Right lung (tissue), 5 donors: ENCODE results near the gene ACAN. TPM values are rescaled to one million over a fixed set of nuclear protein-coding genes. Genes with fewer than 3 reads are reported as not detected.
A peak's percentile ranks its signal among the peaks of the same experiment; 100 is the strongest.

ENCODE experiments used
- DNase-seq, 2 donors: peaks; one replicate each; pipeline ENCODE4 v3.0.0-alpha.2; 2013
- polyA plus RNA-seq, 5 donors: library from polyadenylated mRNA; unstranded; fragments of 120-200 nt; gene quantifications; one replicate each; pipeline versions ENCODE4 v1.2.1 to v1.2.3, GENCODE V29; 2013; ENCODE audit warnings: inconsistent platforms in 1 of 5, low replicate concordance in 1 of 5; ENCODE audit not compliant: insufficient read length in 5 of 5, insufficient read depth in 1 of 5

The ACAN gene
- polyA plus RNA-seq, 5 donors: 0.56 to 0.91 (median 0.83) TPM

GRCh38 chr15:88800738-88801137, 2.5 kb upstream of the ACAN start:
- no peak for DNase-seq

GRCh38 chr15:88802250-88802990, 816 bp upstream of the ACAN start:
- no peak for DNase-seq

- DNase-seq: no peak
These were observed 320 bp upstream of the ACAN start for GRCh38 chr15:88802991-88803240.

DNA sequence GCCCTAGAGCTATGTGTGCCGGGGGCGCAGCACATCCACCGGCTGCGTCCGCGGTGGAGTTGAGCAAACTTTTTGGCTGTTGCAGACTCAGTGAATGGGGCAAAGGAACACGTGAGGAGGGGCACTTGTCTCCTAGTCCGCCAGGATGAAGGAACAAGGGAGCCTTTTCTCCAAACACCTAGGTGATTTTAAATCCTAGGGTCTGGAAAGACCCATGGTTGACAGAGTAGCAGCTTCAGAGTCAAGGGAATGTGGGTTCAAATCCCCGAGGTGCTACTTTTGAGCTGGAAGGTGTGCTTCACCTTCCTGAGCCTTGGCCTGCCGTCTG, 648 bp downstream of the ACAN start:
- DNase-seq: no peak

DNA sequence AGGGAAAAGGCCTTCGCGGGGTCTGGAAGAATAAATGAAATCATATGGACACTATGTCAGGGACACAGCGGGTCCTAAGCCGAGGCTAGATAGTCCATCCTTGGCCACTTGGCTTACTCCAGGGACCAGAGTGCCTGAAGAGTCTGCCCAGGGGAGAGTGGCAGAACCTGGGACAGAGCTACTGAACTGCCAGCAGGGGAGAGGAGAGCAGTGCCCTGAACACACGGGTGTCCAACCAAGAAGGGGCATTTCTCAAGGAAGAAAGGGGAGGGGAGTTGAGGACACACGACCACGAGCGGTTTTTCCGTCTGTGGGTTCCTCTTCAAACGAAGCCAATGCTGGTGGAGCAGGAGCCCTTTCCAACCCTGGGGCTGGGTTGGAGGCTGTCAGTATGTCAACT, 1.0 kb downstream of the ACAN start:
- no peak for DNase-seq

DNA sequence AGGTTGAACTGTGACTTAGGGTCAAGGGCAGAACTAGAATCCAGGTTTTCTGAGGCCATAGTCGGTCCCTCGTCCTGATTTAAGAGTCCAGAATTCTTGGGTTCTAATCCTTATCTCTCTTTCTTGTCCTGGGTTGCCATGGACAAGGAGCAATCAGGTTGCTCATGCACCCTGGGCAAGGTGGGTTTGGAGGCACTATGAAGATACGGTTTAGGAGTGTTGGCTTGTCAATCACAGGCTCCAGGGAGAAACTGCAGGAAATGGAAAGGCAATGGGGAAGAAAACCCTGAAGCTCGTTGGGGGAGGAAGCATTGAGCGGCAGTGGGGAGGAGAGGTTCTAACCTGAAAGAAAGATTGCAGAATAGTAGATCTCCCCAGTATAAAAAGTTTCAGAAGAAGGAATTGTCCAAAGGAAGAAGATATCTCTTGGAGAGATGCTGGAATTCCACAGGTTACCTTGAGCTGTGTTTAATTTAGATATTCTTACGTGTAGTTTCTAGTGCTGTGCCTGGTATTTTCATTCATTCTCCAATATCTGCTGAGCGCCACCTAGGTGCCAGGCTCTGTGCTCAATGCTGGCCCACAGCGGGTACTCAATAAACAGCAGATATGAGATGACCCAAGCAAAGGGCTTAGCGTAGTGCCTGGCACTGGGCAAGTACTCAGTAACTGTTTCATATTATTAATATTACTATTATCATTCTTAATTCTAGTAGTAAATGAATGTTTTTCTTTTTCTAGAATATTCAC, 2.0 kb downstream of the ACAN start:
- no peak for DNase-seq

DNA sequence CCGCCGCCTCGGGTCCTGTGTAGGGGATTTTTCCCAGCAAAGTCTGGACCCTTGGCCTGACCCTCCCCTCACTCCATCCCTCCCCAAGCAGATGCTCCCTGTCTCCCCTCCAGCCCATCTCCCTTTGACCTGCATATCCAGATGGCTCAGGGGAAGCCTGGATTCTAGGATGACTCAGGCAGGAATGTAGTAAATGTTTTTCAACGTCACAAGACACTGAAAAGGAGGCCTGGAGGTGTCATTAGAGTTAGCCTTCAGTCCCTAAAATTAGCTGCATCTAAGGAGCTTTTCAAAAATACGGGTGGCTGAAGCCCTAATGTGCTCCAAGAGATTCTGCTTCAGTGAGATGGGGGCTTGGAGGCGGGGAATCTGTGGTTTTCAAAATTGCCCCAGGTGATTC, 7.2 kb downstream of the ACAN start:
- DNase-seq: no peak

DNA sequence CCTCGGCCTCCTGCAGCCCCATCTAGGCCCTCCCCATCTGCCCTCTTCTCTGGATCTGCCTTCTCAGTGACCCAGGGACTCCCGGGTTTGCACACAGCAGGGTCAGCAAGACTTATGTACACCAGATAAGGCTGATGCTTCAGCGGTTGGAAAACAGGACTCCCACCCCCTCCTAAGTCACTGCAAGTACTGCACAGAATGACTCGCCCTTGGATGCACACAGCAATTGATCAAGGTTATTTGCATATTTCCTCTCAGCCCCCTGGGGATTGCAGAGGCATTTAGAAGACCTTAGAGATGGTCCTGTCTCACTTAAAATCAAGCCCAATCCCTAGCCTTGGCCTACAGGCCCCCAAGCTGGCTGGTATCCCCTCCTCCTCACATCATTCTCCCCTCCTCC, 8.9 kb downstream of the ACAN start:
- DNase-seq: no peak

DNA sequence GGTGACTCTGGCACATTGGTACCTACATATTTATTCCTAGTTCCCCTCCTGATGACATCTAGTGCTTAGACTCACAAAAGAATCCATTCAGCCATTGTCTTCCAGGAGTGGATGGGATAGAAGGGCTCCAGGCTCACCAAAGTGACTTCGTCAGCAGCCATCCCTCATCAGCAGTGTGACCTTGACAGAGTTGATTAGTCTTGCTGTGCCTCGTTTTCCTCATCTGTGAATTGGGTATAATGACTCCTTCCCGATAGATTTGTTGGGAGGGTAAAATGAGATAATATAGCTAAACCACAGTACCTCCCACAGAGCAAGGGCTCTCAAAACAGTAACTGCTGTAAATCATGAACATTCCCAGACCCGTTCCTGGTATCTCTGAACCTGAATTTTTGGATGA, 10.7 kb downstream of the ACAN start:
- no peak for DNase-seq

- DNase-seq: no peak
These were observed 11.2 kb downstream of the ACAN start for GRCh38 chr15:88814393-88814792.

- no peak for DNase-seq
These were observed 15.7 kb downstream of the ACAN start for GRCh38 chr15:88818920-88819319.

DNA sequence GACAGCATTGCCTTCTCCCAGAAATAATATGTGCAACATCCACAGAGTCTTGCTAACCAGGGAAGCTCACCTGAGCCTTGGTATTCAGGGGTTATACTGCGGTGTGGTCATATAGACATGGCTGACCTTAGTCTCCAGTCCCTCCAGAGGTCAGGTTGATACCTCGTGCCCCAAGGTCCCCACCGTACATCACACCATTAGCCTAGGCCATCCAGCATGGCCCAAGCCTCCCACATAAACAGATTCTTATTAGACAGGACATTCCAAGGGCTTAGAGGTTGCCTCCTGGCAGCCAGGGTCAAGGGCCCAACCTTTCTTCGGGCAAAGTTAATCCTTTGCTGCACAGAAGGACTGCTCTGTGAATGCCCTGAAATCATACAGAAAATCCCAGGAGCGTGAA, 18.8 kb downstream of the ACAN start:
- no peak for DNase-seq

DNA sequence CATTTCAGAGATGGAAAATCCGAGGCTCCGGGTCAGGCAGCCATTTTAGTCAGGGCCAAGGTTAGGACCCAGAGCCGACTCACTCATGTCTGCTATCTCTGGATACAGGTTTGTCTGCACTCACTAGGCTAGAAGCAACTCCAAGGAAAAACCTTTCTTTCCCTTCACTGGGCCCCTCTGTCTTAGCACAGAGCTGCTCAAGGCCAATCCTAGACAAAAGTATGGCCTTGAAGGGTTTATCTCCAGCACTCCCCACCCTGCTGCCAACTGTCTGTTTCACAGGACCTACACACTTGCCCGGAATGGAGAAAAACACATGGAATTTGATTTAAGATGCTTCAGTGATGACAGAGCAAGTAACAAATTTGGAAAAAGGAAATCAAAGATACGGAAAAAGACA, 25.6 kb downstream of the ACAN start:
- no peak for DNase-seq

DNA sequence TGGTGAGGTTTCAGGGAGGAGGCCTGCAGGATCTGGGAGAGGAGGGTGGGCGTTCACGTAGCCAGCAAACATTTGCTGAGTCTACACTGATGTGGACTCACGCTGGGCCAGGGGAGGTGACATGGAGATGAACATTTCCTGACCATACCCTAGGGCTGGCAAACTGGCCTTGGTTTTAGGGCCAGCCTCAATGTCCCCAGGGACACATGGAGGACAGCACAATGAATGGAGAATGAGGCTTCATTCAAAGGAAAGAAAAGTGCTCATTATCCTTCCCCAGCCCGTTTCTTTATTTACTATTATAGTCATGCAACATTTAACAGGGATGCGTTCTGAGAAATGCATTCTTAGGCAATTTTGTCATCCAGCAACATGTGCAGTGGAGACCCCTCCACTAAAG, 26.8 kb downstream of the ACAN start:
- DNase-seq: no peak

DNA sequence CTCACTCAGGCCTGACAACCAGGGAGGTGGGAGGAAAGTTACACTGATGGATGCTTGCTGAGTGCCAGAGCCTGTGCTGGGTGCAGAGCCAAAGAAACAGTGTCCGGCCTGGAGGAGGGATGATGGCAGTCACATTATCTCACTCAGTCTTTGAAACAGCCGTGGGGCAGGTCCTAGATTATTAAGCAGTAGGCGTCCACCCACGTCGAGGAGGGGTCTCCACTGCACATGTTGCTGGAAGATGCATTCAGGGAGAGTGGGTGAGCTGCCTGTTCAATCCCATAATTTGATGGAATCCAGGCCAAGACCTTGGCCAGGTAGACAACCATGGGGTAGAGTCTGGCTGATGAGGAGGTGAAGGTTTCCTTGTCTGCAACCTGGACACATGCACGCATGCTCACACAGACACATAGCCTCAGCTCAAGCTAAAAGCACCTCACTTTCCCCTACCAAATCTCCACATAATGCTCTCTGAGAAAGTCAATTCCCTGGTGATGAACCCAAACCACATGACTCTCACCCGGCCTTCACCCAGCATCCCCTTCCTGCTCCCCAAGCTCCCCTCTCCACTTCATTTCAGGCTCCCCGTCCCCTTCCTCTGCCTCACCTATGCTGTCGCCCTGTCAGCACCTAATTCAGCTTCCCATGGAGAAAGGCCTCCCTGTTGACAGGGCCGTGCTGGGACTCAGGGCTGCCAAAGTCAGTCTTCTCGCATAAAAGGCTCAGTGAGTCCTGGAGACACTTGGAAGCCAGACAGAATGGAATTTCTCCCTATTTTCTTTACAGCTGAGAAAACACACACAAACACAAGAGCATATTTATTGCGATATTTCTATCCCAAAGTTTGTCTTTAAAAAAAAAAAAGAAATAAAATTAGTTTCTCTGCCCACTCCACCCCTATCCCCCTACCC, 29.8 kb downstream of the ACAN start:
- peak in 1 of 2 donors; percentile 0 for DNase-seq

GRCh38 chr15:88833731-88834100, 30.5 kb downstream of the ACAN start:
- DNase-seq: no peak

- peak; percentile 16 to 17 for DNase-seq
These were observed 31.1 kb downstream of the ACAN start for GRCh38 chr15:88834211-88834812.

DNA sequence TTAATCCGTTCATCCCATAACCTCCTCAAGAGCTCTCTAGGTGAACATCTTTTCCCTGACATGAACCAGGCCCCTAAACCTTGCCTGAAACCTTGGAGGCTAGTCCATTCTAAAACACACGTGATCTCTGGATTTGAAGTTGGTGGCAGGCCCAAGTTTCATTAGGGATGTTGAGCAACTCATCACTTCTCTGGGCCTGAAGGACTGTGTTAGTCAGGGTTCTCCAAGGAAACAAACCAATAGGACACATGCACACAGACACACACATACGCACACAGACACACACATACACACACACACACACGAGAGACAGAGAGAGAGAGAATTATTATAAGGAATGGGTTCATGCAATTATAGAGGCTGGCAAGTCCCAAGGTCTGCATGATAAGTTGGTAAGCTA, 31.9 kb downstream of the ACAN start:
- no peak for DNase-seq

DNA sequence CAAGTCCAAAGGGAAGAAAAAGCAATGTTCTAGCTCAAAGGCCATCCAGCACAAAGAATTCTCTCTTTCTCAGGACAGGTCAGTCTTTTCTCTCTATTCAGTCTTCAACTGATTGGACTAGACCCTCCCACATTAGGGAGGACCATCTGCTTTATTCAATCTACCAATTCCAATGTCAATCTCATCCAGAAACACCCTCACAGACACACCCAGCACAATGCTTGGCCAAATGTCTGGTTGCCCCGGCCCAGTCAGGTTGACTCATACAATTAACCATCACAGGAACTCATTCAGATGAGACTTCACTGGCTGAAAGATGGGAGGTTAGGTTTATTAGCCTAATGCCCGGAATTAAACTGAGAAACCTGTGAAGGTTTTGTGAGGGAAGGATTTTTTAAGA, 32.4 kb downstream of the ACAN start:
- no peak for DNase-seq

DNA sequence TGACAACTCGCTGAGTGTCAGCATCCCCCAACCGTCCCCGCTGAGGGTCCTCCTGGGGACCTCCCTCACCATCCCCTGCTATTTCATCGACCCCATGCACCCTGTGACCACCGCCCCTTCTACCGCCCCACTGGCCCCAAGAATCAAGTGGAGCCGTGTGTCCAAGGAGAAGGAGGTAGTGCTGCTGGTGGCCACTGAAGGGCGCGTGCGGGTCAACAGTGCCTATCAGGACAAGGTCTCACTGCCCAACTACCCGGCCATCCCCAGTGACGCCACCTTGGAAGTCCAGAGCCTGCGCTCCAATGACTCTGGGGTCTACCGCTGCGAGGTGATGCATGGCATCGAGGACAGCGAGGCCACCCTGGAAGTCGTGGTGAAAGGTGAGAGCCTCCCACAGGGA, 35.4 kb downstream of the ACAN start:
- DNase-seq: no peak

GRCh38 chr15:88839146-88839545, 35.9 kb downstream of the ACAN start:
- no peak for DNase-seq

DNA sequence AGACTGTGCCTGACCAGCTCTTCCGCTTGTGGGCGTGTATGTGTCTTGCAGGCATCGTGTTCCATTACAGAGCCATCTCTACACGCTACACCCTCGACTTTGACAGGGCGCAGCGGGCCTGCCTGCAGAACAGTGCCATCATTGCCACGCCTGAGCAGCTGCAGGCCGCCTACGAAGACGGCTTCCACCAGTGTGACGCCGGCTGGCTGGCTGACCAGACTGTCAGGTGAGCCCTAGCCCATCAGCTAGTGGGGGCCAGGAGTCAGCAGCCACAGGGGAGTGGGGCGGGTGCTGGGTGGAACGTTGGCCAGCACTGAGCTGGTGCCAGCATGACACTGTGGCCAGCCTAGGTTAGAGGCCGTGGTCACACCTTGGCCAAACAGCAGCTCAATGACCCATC, 36.7 kb downstream of the ACAN start:
- DNase-seq: no peak

DNA sequence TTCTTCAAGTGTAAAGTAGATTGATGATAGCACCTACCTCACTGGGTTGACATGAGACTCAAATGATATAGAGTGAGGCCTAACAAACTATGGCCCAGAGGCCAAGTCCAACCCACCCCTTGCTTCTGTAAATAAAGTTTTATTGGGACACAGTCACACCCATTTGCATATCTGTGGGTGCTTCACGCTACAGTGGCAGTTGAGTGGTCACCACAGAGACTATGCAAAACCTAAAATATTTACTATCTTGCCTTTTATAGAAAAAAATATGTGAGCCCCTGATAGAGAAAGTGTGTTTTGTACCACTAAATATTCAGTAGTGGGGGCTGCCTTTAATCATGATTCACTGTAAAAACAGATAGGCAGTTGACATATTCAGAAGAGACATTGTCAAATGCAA, 38.0 kb downstream of the ACAN start:
- DNase-seq: no peak
